ENCODE data around the gene CXCR4.

CXCR4 gene

DNA sequence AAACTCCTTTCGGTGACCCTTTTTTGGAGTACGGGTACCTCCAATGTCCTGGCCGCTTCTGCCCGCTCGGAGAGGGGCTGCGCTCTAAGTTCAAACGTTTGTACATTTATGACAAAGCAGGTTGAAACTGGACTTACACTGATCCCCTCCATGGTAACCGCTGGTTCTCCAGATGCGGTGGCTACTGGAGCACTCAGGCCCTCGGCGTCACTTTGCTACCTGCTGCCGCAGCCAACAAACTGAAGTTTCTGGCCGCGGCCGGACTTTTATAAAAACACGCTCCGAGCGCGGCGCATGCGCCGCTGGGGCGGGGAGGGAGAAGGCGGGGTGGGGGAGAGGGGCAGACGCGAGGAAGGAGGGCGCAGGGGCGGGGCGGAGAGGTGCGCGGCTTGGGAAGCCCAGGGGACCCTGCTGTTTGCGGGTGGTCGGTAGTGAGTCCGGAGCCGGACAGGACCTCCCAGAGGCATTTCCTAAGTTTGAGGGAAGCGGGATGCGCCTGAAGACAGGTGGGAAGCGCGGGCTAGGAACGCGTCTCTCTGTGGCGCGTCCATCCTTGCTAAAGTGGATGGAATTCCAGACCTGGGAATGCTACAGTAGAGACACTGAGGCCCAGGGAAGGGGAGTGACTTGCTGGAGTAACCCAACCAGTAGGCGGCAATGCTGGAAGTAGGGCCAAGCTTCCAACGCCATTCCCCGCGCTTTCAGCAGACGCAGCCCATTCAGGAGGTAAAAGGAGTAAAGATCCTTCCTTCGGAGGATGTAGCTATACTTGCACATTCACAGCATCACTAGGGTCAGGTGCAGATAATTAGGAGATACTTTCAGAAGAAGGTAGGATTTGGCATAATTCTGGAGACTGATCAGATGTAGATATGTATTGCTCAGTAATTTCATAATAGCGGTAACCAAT is at the start of gene CXCR4:
Gene CXCR4, minus strand, starts transcription at position 241 of the 910 bp plus-strand sequence. Its CDS starts 89 bp downstream, at position 152.
- DNase-seq: peak; percentile 90

DNA sequence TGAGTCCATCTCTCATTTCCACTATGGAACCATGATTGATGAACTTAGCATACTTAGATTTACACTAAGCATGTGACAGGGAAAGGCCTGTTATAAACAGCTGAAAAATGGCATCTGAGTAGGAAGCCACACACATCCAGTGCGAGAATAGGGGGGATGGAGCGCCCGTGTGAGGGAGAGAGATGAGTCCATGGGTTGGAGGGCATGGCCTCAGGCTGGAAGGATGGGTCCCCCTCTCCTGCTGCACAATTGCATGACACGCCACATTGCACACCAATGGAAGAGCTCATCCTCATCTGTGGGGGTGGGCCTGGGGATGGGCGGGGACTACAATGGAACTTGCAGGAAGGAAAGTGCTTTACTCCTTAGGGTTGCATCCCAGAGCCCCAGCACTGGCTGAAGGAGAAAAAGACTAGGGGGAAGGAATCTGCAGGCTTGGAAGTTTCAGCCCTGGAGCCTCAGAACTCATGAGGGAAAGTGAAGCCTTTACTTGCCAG is 46.4 kb upstream of the CXCR4 start:
- no peak for DNase-seq

DNA sequence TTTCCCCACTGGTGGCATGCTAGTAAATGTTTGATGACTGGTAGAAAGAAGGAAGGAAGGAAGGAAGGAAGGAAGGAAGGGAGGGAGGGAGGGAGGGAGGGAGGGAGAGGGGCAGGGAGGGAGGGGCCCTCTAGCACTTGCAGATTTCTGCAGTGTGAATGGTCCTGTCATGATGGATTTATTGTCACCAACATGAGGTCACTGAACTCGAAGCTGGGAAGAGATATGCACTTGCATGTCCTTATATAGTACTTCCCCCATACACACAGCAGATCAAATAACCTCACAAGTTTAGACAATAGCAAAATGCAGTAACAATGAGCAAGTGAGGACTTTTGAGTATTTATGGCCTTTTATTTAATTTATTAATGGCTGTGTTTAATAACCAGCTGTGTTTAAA is 44.5 kb upstream of the CXCR4 start:
- no peak for DNase-seq

DNA sequence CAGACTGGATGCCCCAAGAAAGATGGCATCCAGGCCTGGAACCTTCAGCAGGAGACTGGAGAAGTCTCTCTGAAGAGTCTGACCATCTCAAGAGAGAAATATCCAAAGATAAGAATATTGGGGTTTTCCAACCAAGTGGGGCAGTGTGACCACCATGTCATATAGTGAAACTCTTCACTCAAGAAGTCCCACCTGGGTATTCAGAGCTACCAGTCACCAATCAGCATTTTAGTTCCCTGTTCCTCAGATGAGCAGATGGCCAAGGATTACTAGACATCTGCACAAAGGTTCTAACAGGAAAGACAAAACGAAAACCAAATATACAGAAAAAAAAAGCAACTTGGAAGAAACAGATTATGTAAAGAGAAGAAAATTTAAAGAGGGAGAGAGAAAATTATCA is 38.5 kb upstream of the CXCR4 start:
- DNase-seq: no peak

DNA sequence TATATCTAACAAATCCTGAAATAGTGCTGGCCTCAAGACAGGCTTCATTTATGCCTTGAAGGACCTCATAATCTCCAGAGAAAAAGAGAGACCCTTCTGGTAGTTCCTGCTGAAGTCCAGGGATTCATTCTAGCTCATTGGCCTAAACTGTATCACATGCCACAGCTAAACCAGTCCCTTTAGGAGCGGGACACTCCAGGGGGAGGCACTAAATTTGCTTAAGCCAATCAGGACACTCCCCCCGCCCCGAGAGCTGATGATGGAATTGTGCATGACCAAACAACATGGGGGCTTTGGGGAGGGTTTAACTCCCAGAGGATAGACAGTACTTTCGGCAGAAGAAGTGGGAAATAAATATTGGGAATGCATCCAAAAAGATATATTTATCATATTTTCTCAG is 36.4 kb upstream of the CXCR4 start:
- DNase-seq: no peak

DNA sequence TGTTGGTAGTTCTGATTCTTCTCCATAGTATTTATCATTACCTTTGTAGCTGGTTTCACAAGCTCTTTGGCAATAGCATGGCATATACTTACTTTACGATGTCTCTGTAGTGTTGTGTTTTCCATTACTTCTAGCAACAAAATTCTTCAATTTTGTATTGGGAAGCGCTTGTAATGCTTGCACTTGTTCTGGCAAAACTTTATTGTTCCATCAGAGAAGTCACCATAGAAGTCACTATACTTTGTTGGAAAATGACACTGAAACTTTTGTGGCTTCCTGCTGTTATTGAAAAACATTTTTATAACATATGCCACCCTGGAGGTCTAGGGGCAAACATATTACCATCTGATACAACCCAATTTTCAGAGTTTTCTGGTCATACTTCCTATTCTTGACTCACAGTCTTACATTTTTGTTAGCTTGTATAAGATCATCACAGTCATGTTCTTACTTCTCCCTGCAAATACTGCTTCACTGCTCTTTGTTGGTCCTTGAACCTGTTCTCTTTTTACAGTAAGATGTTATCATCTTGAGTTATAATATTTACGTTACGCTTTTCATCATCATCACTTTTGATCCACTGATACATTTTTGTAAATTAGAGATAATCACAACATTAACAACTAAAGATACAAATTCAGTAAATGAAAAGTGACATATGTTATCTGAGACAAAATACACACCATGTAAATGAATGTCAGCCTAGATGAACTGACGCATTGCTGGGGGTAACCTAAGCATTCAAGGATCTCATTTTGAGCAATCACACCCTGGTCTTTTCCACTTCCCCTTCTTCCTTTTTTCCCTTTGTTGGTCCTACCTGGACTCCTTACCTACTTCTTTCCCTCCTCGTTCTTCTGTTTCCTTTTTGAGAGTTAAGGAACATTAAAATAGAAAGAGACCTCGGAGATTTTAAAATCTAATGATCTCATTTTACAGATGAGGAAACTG is 33.3 kb upstream of the CXCR4 start:
- DNase-seq: no peak

DNA sequence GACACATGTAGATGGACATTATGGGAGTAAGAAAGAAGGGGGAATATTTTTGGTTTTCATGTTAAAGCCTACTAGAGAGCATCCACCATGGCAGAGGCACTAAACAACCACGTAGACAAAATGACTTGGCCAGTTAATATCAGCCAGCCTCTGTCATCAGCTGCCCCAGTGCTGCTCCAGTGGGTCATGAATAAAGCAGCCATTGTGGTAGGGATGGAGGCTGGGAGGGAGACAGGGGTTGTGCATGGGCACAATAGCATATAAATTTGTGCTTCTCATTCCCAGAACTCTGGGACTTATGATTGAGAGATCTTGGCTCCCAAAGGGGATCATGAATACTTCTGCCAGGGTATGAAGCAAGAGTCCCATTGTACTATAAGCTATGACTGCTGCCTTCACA is 31.1 kb upstream of the CXCR4 start:
- DNase-seq: no peak

DNA sequence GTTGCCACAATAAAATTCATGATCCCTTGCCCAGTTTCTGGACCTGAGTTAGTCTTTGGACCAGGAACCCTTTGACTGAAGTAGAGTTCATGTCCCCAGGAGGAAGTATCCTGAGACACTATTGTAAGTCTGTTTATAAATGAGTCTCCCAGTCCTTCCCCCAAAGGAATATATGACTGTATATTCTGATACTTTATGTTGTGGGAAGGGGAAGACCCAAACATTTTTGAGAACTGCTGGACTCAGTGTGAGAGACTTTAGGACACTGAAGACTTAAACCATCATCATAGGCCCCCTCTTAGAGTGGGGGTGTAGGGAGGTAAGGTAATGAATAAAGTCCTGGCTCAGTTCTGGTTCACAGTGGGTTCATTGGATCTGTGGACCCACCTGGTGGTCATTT is 28.6 kb upstream of the CXCR4 start:
- DNase-seq: no peak

DNA sequence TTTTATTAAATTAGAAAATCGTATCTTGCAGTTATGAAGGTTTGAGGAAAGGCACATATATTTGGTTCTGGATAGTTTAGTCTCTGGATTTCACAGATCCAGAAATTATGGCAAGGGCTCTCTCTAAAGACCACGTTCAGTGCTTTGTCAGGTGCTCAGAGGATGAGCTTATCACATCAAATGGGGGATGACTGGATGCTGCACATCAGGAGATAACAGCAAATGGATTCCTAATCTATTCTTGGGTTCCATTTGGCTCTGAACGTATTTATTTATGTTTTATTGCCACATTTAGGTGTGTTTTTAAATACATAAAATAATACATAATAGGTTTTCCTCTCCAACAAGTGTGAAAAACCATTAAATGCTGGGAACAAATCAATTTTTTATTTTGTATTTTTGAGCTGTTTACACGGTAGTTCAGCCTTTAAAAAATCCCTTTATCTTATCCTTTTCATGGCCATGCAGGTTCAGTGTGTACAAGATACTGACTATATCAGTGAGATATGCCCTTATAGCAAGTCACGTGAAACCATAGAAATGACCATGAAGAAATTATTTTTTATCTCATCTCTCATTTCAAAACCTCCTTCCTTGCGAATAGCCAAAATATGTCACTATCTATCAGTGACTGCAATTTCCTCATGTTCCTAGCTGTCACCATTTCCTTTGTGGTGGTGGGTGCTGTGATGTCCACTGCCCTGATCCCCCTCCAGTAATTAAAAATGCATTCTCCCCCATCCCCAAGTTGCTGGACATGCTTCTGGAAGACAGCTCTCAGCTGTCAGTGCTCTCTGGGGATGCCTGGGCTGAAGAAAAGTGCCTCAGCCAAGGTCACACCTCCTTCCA is 25.9 kb upstream of the CXCR4 start:
- DNase-seq: peak; percentile 19

DNA sequence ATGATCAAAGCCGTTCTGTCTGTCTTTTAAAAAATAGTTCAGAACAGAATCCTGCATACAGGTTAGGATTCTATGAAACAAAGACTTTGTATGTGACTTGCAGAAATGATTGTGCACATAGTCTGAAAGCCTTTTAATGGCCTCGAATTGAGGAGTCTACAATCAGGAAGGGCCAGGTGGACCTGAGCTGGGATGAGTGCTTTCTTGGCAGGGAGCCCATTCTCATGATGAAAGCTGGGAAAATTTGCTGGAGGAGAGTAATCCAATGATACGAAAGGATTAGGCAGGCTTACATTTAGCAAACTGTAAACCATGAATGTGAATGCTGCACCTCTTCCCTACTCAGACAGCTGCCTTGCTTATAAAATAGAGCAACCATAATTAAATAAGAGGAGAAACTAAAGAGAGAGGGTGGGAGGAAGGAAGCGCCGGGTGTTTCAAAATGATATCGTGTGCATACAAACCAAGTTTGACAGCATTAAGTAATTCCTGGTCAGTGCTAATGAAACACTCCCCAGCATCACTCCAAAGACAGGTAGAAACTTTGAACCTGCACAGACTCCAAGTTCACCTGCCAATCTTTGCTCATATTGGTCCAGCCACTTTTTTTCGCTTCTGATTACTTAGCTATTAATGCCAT is 23.7 kb upstream of the CXCR4 start:
- DNase-seq: peak; percentile 96

DNA sequence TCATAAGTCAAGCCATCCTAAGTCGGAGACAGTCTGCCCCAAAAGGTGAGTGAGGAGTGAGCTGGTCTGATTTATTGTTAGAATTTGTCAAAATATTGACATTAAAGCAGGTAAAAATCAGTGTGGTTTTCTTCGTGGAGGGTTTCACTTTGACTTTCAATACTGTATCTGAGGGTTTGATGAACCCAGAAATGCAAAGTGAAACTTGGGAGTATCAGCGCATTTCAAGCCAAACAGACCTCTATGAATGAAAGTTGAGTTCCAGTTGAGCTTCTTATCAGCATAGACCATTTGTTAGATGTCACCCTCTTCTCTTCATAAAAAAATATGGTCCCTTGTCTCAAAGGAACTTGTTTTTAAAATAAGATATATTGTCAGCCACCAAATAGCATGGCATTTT is 21.7 kb upstream of the CXCR4 start:
- no peak for DNase-seq

DNA sequence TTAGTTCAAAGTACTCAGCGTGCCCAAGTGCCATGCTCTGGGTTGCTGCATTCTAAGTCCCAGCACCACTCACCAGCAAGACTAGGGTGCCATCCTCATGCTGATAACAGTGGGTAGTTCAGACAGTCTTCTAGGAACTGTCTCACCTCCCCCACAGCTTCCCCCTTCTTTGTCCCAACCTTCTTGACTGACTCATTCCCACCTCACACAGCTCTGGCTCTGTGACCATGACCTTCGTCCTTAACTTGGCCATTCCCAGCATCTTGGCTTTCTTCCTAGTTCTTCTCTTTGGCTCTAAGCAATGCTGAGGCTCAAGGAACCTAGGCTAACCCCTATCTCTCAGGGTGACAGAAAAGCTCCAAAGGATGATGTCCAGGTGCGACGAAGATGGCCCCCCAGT is 20.0 kb upstream of the CXCR4 start:
- DNase-seq: no peak

DNA sequence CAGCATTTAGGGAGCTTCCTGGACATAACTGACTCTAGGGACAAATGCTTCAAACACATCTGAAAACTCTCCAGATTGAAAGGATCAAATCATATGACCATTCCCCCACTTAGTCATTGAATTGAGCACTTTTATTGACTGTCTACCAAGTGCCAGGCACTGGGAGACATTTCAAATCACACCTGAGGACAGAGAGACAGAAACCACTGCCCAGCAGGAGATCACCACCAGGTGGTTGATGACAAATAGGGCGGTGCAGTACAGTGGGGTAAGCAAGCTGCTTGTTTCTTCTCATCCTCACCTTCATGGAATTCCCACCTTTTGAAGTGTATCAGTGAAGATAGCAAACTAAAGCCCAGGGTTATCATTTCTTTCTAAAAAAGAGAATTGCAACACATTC is 19.0 kb upstream of the CXCR4 start:
- DNase-seq: peak; percentile 83

DNA sequence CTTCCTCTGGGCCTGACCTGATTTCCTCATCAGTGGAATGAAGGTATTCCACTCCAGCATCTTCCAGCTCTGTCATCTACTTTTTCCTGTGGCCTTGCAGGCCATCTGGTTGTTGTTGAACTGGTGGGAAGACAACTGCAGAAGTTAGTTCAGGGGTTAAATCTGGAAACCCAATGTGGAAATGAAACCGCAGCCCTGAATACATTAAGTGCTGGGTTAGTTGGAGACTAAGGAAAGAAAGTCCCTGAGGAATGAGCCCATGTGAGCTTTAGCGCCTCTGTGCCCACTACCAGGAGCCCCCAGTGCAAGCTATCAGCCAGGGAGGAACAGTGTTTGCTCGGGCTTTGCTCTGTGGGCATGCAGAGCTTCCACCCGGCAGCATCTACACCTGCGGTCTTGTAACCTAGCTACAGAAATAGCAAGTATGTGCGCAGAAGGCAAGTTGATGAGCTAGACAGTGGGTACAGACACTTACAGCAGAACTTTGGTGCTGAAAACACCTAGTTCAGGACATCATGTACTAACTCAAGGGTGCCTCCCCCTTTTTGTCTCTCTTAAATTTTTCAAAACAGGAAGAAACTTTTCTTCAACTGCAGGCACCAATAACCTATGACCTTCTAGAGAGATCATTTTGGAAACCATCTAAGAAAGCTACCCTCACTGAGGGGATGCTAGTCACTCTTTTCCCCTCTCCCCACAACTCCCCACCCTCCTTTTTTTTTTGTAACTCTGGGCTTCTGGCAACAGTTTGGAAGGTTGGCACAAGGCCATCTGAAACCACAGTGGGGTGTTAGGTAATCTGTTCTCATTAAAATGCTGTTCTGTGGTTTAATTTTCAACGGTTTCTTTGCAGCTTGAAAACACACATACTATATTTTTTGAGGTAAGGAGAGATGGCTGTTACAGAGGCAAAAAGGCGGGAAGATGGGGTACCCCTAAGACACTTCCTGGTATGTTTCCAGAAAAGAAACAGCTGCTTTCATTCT is 18.3 kb upstream of the CXCR4 start:
- peak; percentile 81 for DNase-seq

DNA sequence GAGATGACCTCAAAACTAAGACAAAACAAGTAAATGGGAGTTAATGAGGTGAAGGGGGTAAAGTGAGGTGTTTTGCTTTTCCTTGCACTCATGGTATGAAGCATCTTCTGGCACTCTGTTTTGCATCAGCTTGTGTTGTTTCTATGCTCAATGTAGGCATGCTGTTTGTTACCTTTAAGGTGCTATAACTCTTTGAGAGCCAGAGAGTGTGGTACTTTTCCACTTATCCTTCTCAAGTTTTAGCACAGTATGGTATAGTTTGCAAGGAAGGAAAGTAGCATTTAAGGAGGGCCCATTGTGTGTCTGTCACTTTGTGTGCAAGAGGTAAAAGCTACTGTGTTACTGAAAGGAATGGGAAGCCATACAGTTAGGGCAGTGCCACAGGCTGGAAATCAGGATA is 17.5 kb upstream of the CXCR4 start:
- DNase-seq: no peak

DNA sequence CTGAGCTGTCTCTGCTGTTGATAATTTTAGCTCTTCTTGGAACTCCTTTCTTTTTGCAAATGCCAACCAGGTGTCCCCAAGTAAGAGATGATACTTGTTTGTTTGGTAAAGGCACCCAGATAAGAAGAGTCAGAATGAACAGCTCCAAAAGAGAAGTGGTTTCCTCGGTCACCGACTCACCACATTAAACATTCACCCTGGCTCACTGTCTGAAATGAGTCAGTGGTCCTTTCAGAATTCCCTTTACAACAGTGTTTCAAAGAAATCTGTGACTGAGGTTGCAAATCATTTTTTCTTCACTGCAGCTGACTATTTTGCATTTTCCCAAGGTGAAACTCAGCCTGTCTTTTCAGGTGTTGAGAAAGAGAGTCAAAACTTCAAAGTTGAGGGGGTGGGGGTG is 16.2 kb upstream of the CXCR4 start:
- no peak for DNase-seq

DNA sequence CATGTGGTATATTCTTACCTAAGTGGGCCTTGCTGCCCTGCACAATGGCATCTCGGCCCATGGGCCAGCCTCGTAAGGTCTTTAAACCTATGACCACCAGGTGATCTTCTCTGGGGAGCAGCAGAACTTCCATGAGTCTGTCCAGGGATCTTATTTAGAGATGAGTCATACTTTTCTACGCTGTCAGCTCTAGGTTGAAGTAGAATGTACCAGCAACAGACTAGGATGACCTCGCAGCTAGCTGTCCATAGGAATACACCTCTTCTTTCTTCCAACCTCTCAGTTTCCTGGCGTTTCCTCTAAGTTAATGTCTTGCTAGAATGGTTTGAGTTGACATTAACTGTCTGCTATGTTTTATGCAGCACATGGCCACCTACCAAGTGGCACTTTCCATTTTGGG is 15.6 kb upstream of the CXCR4 start:
- DNase-seq: no peak

DNA sequence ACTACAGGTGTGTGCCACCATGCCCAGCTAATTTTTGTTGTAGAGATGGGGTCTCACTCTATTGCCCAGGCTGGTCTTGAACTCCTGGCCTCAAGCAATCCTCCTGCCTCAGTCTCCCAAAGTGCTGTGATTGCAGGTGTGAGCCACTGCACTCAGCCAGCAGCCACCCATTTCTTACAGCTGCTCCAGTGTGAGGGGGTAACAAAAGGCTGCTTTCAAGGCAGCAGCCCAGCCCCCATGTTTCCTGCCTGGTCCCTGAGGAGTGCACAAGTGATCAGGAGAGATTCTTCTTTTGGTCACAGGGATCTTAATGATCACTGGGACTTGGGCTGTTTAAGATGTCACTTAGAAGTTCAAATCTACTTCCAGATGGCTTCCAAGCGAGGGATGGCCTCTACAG is 15.2 kb upstream of the CXCR4 start:
- DNase-seq: no peak

DNA sequence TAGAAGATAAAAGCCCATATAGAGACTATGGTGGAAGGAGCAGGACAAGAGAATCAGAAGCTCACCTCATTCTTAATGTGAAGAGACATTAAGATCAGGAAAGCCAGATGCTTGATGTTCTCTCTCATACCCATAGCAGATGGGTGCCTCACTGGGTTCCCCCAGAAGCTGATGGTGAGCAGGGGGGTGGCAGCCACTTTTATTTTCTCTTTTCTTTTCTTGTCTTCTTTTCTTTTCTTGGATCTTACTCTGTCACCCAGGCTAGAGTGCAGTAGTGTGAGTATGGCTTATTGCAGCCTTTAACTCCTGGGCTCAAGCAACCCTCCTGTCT is 14.8 kb upstream of the CXCR4 start:
- no peak for DNase-seq

DNA sequence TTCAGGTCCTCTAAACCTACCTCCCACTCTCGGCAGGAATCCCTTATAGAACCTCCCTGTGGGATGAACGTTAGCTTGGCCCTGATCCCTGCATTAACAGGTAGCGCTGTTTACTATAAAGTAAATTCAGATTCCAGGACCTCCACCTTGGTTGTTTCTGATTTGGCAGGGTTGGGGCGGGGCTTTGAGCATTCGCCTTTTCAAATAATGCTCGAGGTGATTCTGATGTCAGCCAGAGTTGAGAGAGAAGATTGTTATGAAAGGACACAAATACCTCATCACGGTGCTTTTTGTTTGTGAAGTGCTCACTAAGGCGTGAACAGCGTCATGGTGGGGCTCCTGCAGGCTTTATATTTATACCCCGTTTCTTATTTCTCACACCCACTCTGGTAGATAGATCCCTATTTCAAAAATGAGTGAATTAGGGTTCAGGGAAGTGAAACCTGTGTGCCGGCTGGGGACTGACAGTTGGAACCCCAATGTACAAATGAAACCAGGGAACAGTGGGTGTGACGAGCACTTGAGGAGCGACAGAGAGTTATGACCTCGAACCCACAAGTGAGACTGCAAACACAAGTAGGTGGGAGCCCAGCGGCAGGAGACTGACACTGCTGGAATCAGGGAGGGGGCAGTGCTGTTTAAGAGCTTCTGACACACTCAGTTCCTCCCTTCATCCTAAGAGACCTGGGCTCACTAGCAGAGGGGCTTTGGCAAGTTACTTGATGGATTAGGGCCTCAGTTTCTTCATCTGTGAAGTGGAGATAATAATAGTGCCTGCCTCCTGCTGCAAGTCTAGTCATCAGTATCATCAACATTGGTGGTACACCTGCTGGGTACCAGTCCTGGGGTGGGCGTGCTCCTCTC is 14.2 kb upstream of the CXCR4 start:
- peak; percentile 39 for DNase-seq
